ENCODE results near the gene SH3RF3.

The SH3RF3 gene

DNA sequence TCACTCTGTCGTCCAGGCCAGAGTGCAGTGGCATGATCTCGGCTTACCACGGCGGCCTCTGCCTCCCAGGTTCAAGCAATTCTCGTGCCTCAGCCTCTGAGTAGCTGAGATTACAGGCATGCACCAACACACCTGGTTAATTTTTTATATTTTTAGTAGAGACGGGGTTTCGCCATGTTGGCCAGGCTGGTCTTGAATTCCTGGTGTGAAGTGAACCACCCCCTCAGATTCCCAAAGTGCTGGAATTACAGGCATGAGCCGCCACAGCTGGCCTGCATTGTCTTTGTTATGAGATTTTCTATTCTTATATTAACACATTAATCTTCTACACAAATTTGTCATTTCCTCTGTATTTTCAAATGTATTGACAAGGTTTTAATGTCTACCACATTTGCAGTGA is 409.5 kb downstream of the SH3RF3 start:
- no peak for DNase-seq

DNA sequence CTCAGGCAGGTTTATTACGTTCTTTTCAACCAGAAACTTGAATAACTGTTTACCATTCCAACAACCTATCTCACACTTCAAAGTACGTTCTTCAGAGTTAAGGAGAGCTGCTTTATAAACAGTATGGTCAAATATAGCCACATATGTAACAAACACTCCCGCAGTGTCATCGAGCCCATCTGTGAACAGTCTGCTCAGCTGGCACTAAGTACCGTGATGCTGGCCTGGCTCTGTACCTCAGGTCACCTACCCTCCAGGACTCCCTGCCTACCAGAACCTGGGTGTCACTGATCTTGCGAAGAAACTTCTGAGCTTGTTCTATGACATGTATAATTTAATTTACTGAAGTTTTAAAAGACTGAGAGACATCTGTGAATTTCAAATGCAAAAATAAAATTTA is 413.4 kb downstream of the SH3RF3 start:
- no peak for DNase-seq

DNA sequence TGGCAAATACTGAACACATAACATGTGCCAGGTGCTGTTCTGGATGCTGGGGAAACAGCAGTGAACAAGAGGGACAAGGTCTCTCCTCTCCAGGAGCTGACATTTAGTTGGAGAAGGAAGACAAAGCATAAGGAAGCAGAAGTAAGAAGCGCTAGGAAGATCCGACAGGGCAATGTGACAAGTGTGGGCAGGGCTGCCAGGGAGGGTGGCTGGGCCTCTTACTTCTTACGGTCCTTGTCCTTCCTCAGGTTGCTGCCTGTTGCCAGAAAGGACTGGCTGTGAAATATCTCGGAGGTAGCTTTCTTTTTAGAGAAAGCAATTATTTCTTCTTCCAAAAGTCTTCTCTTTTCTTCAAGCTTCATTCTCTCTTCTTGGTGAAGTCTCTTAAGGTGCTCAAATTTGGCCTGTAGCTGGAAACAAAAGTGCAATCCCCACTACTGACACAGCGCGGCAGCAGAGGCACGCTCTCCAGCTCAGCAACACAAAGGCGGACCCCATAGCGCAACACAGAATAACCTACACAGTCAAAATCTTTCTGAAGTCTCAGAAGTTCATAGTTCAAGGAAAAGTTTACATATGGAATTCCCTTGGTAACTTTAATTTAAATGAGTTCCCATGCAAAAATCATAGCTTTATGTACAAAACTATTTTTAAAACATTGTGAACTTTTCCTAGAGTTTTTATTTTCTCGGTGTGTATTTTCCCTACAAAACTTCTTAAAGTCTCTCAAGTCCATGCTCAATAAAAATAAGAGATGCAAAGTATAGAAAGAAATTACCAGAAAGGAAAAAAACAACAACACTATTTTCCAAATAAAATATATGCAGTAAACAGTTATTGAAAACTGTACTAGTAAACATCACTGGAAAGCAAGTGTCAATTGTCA is 417.1 kb downstream of the SH3RF3 start:
- peak; percentile 69 for DNase-seq

DNA sequence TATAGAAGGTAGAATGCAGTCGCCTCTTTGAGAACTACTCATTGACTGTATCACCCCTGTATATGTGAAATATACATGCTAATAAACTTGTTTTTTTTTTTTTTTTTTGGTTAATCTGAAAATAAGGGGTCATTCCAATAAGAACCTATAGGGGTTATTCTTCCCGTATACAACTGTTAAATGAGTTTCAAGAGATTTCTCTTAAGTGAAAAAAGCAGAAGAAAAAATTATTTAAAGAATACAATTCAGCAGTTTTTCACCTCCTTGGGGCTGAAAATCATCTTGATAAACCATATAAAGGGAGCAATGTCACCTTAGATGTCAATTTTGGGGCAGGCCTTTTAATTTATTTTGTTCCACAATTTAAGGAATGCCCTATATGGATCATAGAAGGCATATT is 418.3 kb downstream of the SH3RF3 start:
- no peak for DNase-seq

DNA sequence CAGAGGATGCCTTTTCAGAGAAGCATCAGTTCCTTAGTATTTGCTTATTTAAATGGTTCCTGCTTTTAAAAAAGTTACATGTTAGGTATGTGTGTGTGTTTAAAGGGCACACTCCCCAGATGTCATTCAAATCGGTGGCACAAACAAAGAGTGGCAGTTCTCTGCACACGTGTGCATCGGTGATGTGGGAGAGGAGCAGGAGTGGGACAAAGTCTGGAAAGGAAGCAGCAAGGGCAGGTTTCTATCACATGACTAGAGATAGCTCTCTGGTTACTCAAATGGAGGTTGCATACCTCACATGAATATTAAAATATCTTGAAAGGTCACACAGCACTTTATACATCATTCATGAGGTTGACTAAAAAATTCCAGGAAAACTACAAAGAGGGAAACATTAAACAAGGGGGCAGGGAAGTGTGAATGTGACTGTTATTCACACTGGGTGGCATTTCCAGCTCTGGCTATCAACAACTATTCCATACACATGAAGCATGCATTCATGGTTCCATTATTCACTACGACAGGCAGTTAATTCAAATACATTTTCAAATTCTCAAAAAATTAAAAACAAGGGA is 420.1 kb downstream of the SH3RF3 start:
- no peak for DNase-seq

All from activated CD4-positive, alpha-beta T cell treated with anti-CD3 and anti-CD28 coated beads, Interleukin-2, Interleukin-6, amounts not matched to agents 100 ng/mL and 50 ng/mL, durations not matched to agents 16 hours and 8 hours (primary cell).